ENCODE data around the gene PRIM1.
"Not testable (repeated sequence)": the region's sequence is repeated elsewhere in the genome, so short reads cannot be mapped to it uniquely, and the experiment has no call there.

PRIM1 gene

GRCh38 chr12:56751712-56752598, at the start of gene PRIM1:
Gene PRIM1, minus strand, starts transcription at chr12:56752323. Its CDS starts 25 bp downstream, at chr12:56752298.
- Histone ChIP-seq H3K27me3 (ENCODE audit: insufficient read depth, low read length, poor library complexity, severe bottlenecking) (peaks cover 4% of the 10 kb centered on the region), H3K36me3 (ENCODE audit: insufficient read depth, low read length) (peaks cover 3% of the 10 kb centered on the region; the same call in 1 of the 2 replicates), H3K79me2 (ENCODE audit: insufficient read depth, low read length) (peaks cover 35% of the 10 kb centered on the region), H3K9ac (ENCODE audit: low read depth, low read length, poor library complexity, severe bottlenecking) (peak within 1 kb of the TSS; percentile 96), H3K9me3 (ENCODE audit: insufficient read depth, low read depth, low read length) (no peaks in the 10 kb centered on the region), H3K9me2 (replicated peaks; ENCODE audit: low read depth, low read length) (no peaks in the 10 kb centered on the region), H3K4me1 (ENCODE audit: insufficient read depth, low read length, poor library complexity, severe bottlenecking) (peaks cover 21% of the 10 kb centered on the region), H3K4me3 (ENCODE audit: low read length, poor library complexity, severe bottlenecking) (peak within 1 kb of the TSS; percentile 93), H3K4me2 (ENCODE audit: low read depth, low read length, poor library complexity, severe bottlenecking) (peak within 1 kb of the TSS; percentile 94), H3F3A (ENCODE audit: low read depth) (no peaks in the 10 kb centered on the region), H4K20me1 (ENCODE audit: insufficient read depth, low read length, poor library complexity, severe bottlenecking) (peaks cover 11% of the 10 kb centered on the region), H2AFZ (ENCODE audit: low read length) (peak within 1 kb of the TSS; percentile 75)
- TF ChIP-seq CTCF (conservative IDR thresholded peaks at IDR 0.05; ENCODE audit: low read length) (no peak), EZH2phosphoT487 (IDR thresholded peaks at IDR 0.05; ENCODE audit: borderline replicate concordance) (no peak)

- TF ChIP-seq CTCF (conservative IDR thresholded peaks at IDR 0.05; ENCODE audit: low read length) = no peak
- no peak for TF ChIP-seq EZH2phosphoT487 (IDR thresholded peaks at IDR 0.05; ENCODE audit: borderline replicate concordance)
- no peaks in the 10 kb centered on the region for H4K20me1 ChIP-seq (ENCODE audit: insufficient read depth, low read length, poor library complexity, severe bottlenecking)
- H3K9ac ChIP-seq (ENCODE audit: low read depth, low read length, poor library complexity, severe bottlenecking) = no peak overlapping the region
- H3F3A ChIP-seq (ENCODE audit: low read depth) = 0 out of 2 replicates have a peak, but pooled peaks cover 3% of the 10 kb centered on the region
- no peak overlapping the region for H2AFZ ChIP-seq (ENCODE audit: low read length)
- no peaks in the 10 kb centered on the region for H3K4me1 ChIP-seq (ENCODE audit: insufficient read depth, low read length, poor library complexity, severe bottlenecking)
- H3K9me2 ChIP-seq (replicated peaks; ENCODE audit: low read depth, low read length) = no peaks in the 10 kb centered on the region
- H3K9me3 ChIP-seq (ENCODE audit: insufficient read depth, low read depth, low read length) = no peaks in the 10 kb centered on the region
- no peaks in the 10 kb centered on the region for H3K79me2 ChIP-seq (ENCODE audit: insufficient read depth, low read length)
- H3K27me3 ChIP-seq (ENCODE audit: insufficient read depth, low read length, poor library complexity, severe bottlenecking) = no peaks in the 10 kb centered on the region
- H3K4me3 ChIP-seq (ENCODE audit: low read length, poor library complexity, severe bottlenecking) = no peak overlapping the region
- H3K36me3 ChIP-seq (ENCODE audit: insufficient read depth, low read length) = no peaks in the 10 kb centered on the region
- no peak overlapping the region for H3K4me2 ChIP-seq (ENCODE audit: low read depth, low read length, poor library complexity, severe bottlenecking)
Measured at GRCh38 chr12:56800221-56800620, 48.1 kb upstream of the PRIM1 start.

GRCh38 chr12:56799345-56799744, 47.2 kb upstream of the PRIM1 start:
- not testable (repeated sequence) for H3K4me2 ChIP-seq (ENCODE audit: low read depth, low read length, poor library complexity, severe bottlenecking); H2AFZ ChIP-seq (ENCODE audit: low read length); H3K36me3 ChIP-seq (ENCODE audit: insufficient read depth, low read length); H3K27me3 ChIP-seq (ENCODE audit: insufficient read depth, low read length, poor library complexity, severe bottlenecking); H3K4me1 ChIP-seq (ENCODE audit: insufficient read depth, low read length, poor library complexity, severe bottlenecking); H3K4me3 ChIP-seq (ENCODE audit: low read length, poor library complexity, severe bottlenecking); H3F3A ChIP-seq (ENCODE audit: low read depth); H3K9ac ChIP-seq (ENCODE audit: low read depth, low read length, poor library complexity, severe bottlenecking); H4K20me1 ChIP-seq (ENCODE audit: insufficient read depth, low read length, poor library complexity, severe bottlenecking); H3K9me2 ChIP-seq (replicated peaks; ENCODE audit: low read depth, low read length); H3K9me3 ChIP-seq (ENCODE audit: insufficient read depth, low read depth, low read length); H3K79me2 ChIP-seq (ENCODE audit: insufficient read depth, low read length)

GRCh38 chr12:56795791-56796190, 43.7 kb upstream of the PRIM1 start:
- H3F3A ChIP-seq (ENCODE audit: low read depth); H3K4me2 ChIP-seq (ENCODE audit: low read depth, low read length, poor library complexity, severe bottlenecking); H3K27me3 ChIP-seq (ENCODE audit: insufficient read depth, low read length, poor library complexity, severe bottlenecking); H4K20me1 ChIP-seq (ENCODE audit: insufficient read depth, low read length, poor library complexity, severe bottlenecking); H3K9me2 ChIP-seq (replicated peaks; ENCODE audit: low read depth, low read length); H2AFZ ChIP-seq (ENCODE audit: low read length); H3K9ac ChIP-seq (ENCODE audit: low read depth, low read length, poor library complexity, severe bottlenecking); H3K4me1 ChIP-seq (ENCODE audit: insufficient read depth, low read length, poor library complexity, severe bottlenecking); H3K4me3 ChIP-seq (ENCODE audit: low read length, poor library complexity, severe bottlenecking); H3K9me3 ChIP-seq (ENCODE audit: insufficient read depth, low read depth, low read length); H3K36me3 ChIP-seq (ENCODE audit: insufficient read depth, low read length); H3K79me2 ChIP-seq (ENCODE audit: insufficient read depth, low read length): not testable (repeated sequence)

GRCh38 chr12:56795046-56795562, 43.0 kb upstream of the PRIM1 start:
- H3K79me2 ChIP-seq (ENCODE audit: insufficient read depth, low read length); H3K9me2 ChIP-seq (replicated peaks; ENCODE audit: low read depth, low read length); H3K4me3 ChIP-seq (ENCODE audit: low read length, poor library complexity, severe bottlenecking); H3K9me3 ChIP-seq (ENCODE audit: insufficient read depth, low read depth, low read length); H3K4me2 ChIP-seq (ENCODE audit: low read depth, low read length, poor library complexity, severe bottlenecking); H3K9ac ChIP-seq (ENCODE audit: low read depth, low read length, poor library complexity, severe bottlenecking); H3K27me3 ChIP-seq (ENCODE audit: insufficient read depth, low read length, poor library complexity, severe bottlenecking); H3K4me1 ChIP-seq (ENCODE audit: insufficient read depth, low read length, poor library complexity, severe bottlenecking); H2AFZ ChIP-seq (ENCODE audit: low read length); H3K36me3 ChIP-seq (ENCODE audit: insufficient read depth, low read length); H4K20me1 ChIP-seq (ENCODE audit: insufficient read depth, low read length, poor library complexity, severe bottlenecking); H3F3A ChIP-seq (ENCODE audit: low read depth): not testable (repeated sequence)

- not testable (repeated sequence) for H3K27me3 ChIP-seq (ENCODE audit: insufficient read depth, low read length, poor library complexity, severe bottlenecking); H3K4me3 ChIP-seq (ENCODE audit: low read length, poor library complexity, severe bottlenecking); H3K4me2 ChIP-seq (ENCODE audit: low read depth, low read length, poor library complexity, severe bottlenecking); H3K9me3 ChIP-seq (ENCODE audit: insufficient read depth, low read depth, low read length); H3F3A ChIP-seq (ENCODE audit: low read depth); H3K9ac ChIP-seq (ENCODE audit: low read depth, low read length, poor library complexity, severe bottlenecking); H3K79me2 ChIP-seq (ENCODE audit: insufficient read depth, low read length); H4K20me1 ChIP-seq (ENCODE audit: insufficient read depth, low read length, poor library complexity, severe bottlenecking); H3K36me3 ChIP-seq (ENCODE audit: insufficient read depth, low read length); H3K9me2 ChIP-seq (replicated peaks; ENCODE audit: low read depth, low read length); H2AFZ ChIP-seq (ENCODE audit: low read length); H3K4me1 ChIP-seq (ENCODE audit: insufficient read depth, low read length, poor library complexity, severe bottlenecking)
Measured at GRCh38 chr12:56793124-56793523, 41.0 kb upstream of the PRIM1 start.
